ENCODE data around the gene CAPRIN2. TPM values are rescaled to one million over a fixed set of nuclear protein-coding genes. Genes with fewer than 3 reads are reported as not detected.

CAPRIN2 gene
- total RNA-seq, 1 experiment from 2014 or later, result 123 TPM

DNA sequence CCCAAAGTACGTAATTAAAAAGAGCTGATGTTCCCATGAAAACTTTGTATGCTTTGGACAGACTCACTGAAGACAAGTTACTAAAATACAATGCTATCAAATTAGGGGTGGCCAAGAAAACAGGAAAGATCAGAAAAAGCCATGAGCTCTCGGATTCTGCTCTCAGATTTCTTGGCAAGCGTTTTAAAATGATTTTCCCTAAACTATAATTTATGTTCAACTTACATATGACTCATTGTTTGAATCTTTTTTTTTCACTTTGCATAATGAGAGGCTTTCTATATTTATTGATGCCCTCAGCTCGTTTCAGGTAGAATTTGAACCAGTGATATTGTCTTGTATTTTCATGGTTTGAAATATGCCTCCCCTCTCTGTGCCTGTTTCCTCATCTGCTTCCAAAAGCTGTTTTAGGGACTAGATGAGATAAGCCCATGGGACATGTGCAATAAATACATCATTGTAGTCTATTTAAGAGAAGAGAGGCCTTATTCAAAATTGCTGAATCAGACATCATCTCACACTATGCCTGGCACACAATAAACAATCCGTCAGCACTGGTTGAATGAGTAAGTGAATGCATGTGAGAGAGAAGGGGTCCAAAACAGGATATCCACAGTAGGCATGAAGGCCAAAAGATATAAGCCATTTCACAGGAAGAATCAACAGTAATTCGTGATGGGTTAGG is 54.4 kb downstream of the CAPRIN2 start:
- Histone ChIP-seq H4K20me1 (ENCODE audit: control insufficient read depth, insufficient read depth, insufficient read length) (no peaks in the 10 kb centered on the region), H3K4me2 (ENCODE audit: insufficient read depth, insufficient read length, low read length) (no peak overlapping the region), H3K23me2 (ENCODE audit: insufficient read length, low read depth, low read length, poor library complexity, severe bottlenecking) (peaks cover 2% of the 10 kb centered on the region), H3K79me1 (ENCODE audit: insufficient read depth, low read depth, low read length, poor library complexity, severe bottlenecking) (no peaks in the 10 kb centered on the region), H2BK5ac (ENCODE audit: insufficient read length, low read length) (no peak overlapping the region), H3K79me2 (ENCODE audit: insufficient read depth, low read length) (no peaks in the 10 kb centered on the region), H2BK120ac (ENCODE audit: low read depth, low read length, poor library complexity, severe bottlenecking) (no peak overlapping the region), H3K9ac (ENCODE audit: extremely low read depth, insufficient read length, low read length) (no peak overlapping the region), H4K8ac (replicated peaks; ENCODE audit: insufficient read length, low read depth, low read length) (no peak overlapping the region), H3K23ac (ENCODE audit: insufficient read length, low read depth, low read length) (no peak overlapping the region), H3K27ac (ENCODE audit: insufficient read length, low read depth, low read length) (no peak overlapping the region), H3K14ac (ENCODE audit: insufficient read depth, low read length) (no peak overlapping the region), H3K4ac (ENCODE audit: low read depth, low read length) (no peak overlapping the region), H3T11ph (ENCODE audit: low read length) (no peak overlapping the region), H3K18ac (ENCODE audit: insufficient read length, low read depth, low read length) (no peak overlapping the region), H3K27me3 (ENCODE audit: insufficient read depth, low read length) (no peaks in the 10 kb centered on the region), H4K5ac (ENCODE audit: insufficient read length, low read depth, low read length) (no peak overlapping the region), H2AFZ (ENCODE audit: low read length) (no peak overlapping the region), H3K9me3 (ENCODE audit: control insufficient read depth, low read depth, low read length) (no peaks in the 10 kb centered on the region), H3K4me1 (ENCODE audit: insufficient read depth, low read length) (no peaks in the 10 kb centered on the region), H2AK5ac (ENCODE audit: insufficient read length, low read length) (no peak overlapping the region), H2BK12ac (ENCODE audit: insufficient read length, low read depth, low read length) (no peak overlapping the region), H2BK15ac (ENCODE audit: low read depth, low read length) (no peak overlapping the region), H2BK20ac (ENCODE audit: low read depth, low read length, poor library complexity, severe bottlenecking) (no peak overlapping the region), H3K56ac (ENCODE audit: insufficient read length, low read depth, low read length) (no peak overlapping the region), H4K91ac (ENCODE audit: insufficient read length, low read depth, low read length) (no peak overlapping the region)
- H3K36me3 Mint-ChIP-seq (ENCODE audit: insufficient read depth in 1 of 3, low read depth in 3 of 3), result no peaks in the 10 kb centered on the region; a peak in 1 of 7 replicates
- no peak overlapping the region for H3K4me3 Mint-ChIP-seq
- WGBS (ENCODE audit: extremely low coverage, insufficient read length, low lambda C conversion rate), result no CpG with 5 or more reads among the region's 6 CpGs
- peaks cover 8 to 12% of the 10 kb centered on the region in 2 experiments; a peak in 3 of 4 replicates for H3K4me1 Mint-ChIP-seq
- H3K27me3 Mint-ChIP-seq (ENCODE audit: low read depth), result no peaks in the 10 kb centered on the region
- H3K27ac Mint-ChIP-seq, result no peak overlapping the region
- TF ChIP-seq CTCF (conservative IDR thresholded peaks at IDR 0.05), result no peak
- DNase-seq, result no peak
- no peaks in the 10 kb centered on the region for H3K9me3 Mint-ChIP-seq

Data from H9 (cell line).